CD4-positive, alpha-beta T cell treated with Interferon alpha-2 for 1 hour (primary cell): ENCODE data around the gene TPD52L1.
A peak's percentile ranks its signal among the peaks of the same experiment; 100 is the strongest.
"Not testable (repeated sequence)": the region's sequence is repeated elsewhere in the genome, so short reads cannot be mapped to it uniquely, and the experiment has no call there.

ENCODE experiments used
- DNase-seq, 2 donors: peaks; one replicate each; pipeline ENCODE4 v3.0.0-alpha.2; 2020 to 2022

Gene TPD52L1

DNA sequence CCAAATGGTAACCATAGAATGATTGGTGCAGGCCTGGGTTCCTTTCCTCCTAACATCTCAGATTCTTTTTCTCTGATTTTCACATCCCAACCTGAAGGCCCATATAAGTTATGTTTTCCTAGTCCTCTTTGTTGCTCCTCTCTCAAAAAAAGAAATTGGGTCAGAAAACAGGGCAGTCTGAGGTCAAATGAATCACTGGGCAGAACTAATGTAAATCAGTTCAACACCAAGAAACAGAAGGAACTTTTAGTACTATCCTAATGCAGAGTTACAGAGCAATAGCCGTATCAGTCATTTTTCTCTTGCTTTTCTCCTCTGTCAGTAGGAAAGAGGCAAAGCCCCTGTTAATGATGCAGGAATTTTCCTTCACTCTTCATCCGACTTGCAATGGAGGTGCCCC lies 11.0 kb upstream of the TPD52L1 start:
- DNase-seq = no peak

DNA sequence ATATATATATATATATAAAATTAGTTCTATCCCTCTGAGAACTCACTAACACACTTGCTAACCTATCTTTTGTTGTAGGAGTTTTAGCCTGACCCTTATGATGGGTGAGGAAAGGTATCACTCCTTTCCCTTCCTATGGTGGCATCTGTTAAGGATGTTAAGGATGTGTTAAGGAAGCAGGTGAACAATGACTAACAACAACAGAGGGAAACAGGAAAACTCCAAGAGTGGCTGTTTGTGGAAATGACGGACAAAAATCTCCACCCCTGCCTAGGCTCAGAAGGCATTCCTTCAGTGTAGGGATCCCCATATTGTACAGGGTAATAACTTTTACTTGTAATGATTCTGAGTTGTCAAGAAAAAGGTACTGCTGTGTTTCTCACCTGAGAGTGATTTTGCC lies 8.8 kb upstream of the TPD52L1 start:
- DNase-seq = no peak

DNA sequence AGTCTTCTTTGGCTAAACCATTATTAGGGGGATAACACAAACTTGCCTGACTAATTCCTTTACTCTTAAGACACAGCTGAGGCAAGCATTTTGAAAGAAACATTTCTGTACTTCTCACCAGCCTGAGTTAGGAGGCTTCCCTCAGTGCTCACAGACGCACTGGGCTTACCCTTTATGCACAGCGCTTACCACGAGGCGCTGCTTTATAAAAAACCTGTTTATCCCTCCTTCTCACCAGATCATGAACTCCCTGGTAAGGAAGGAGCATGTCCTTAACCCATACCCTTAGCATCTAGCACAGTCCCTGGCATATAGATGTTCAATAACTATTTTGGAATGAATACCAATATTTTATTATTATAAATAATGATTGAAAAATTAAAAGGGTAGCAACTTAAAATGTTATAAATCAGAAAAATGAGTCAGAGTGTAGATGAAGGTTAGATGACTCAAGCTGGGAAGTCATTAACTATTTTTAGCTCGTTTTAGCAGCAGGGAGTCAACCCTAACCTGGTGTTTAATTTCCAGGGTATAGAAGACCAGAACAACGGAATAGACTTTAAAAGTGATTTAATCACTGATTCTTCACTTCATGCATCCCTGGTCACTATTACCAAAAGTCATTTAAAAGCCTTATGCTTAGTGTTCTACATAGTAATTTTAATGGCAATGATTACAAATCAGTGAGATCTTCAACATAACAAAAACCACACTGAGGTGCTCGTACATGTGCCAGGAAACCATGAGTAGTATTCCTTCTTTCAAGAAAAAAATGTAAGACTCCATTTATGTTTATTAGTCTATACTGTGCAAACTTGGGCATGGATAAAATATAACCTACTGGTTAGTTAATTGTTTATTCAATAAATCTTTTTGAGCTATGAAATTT lies 4.1 kb upstream of the TPD52L1 start:
- no peak for DNase-seq

DNA sequence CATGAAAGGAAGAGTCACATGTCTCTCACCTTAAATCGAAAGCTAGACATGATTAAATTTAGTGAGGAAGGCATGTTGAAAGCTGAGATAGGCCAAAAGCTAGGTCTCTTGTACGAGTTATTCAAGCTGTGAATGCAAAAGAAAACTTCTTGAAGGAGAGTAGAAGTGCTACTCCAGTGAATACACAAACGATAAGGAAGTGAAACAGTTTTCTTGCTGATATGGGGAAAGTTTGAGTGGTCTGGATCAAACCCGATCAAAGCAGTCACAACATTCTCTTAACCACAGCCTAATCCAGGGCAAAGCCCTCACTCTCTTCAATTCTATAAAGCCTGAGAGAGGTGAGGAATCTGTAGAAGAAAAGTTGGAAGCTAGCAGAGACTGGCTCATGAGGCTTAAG lies 1.9 kb upstream of the TPD52L1 start:
- no peak for DNase-seq

DNA sequence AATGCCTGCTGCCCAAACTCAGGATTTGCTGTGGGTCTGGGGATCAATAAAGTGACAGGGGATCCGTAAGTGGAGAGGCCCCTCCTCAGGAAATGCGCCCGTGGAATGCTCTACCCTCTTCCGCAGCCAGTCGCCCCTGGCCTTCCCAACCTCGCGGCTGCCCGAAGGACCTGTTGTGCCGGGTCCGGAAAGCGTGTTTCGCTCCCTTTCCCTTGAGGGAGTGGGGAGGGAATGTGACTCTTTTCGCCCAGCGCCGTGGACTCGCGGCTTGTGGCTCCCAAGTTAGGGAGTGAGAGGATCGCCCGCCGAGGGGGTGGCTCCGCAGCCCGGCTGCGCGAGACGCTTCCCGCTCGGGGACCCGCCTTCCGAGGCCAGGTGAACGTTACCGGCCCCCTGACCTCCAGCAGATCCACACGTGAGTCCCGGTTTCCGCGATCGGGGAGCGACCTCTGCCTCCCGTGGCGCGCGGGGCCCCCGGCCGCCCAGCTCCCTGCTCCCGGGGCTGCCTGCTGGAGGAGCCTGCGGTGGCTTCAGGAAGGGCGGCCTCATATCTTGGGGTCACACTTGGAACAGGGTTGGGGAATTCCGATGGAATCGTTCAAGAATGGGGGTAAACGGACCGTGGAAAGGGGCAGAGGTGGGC lies 666 bp downstream of the TPD52L1 start:
- DNase-seq = no peak

DNA sequence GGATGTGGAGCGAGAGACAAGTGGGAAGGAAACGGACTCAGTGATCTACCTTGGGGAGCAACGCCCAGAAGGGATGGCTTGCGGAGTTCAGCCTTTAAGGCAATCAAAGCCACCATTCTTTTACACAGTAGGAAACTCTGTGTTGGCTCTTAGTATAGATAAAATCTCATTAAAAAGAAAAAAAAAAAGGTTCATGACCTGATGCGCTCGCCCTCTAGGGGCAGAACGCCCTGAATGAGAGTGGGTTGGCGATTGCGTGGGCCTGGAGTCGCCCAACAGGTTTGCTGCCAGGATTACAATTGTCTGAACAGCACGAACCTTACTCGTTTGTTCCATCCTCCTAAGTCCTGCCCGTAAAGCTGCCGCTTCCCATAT lies 1.2 kb downstream of the TPD52L1 start:
- peak in 1 of 2 donors; percentile 25 for DNase-seq

DNA sequence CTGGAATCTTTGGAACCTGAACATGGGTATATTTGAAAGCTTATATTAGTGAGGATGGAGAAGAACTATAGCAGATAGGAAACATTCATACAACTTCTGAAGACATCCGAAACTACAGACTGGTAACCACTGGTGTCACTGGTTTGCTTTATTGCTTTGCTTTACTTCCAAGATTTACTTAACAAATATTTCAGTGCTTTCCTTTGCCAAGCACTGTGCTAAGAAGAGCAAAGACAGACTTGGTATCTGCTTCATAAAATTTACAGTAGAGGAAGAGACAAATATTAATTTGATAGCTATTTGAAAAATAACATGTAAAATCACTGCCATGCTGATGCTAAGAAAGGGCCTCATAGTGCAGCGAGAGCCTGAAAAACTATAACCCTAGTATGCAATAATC lies 1.8 kb downstream of the TPD52L1 start:
- no peak for DNase-seq

DNA sequence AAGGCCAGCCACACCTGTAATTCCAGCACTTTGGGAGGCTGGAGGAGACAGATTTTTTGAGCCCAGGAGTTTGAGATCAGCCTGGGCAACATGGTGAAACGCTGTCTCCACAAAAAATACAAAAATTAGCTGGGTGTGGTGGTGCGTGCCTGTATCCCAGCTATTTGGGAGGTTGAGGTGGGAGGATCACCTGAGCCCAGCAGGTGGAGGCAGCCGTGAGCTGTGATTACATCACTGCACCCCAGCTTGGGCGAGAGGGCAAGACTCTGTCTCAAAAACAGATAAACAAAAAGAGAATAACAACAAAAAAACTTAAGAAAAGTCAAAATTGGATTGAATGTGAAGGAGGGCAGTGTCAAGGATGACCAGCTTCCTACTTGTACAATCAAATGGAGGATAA lies 2.9 kb downstream of the TPD52L1 start:
- DNase-seq = no peak

DNA sequence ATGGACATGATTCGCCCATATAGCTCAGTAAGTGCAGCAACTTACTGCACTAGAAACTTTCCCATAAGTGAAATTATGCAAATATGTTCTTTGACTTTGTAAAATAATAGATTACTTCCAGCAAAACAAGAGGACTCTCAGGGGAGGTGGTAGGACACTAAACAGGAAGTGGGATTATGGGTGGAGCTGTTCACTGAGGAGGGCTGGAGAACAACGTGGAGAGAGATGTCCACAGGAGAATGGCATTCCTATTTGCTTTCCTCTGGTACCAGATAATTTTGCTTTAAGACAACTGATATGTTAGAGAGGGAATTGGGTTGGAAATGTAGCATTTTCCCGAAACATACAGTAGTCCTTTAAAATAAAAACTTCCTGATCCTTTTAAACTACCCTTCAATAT lies 3.7 kb downstream of the TPD52L1 start:
- DNase-seq = no peak

DNA sequence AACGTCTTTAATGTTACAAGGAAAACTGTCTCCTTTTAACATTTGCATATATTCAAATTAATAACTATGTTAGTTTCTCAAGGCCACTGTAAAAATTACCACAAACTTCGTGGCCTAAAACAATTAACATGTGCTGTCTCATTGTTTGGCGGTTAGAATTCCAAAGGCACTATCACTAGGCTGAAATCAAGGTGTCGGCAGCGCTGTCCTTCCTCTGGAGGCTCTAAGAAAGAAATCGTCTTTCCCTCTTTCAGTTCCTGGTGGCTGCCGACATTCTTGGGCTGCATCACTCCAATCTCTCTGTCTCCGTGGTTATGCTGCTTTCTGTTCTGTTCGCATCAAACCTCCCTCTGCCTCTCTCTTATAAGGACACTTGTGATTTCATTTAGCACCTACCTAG lies 4.2 kb downstream of the TPD52L1 start:
- DNase-seq = no peak

DNA sequence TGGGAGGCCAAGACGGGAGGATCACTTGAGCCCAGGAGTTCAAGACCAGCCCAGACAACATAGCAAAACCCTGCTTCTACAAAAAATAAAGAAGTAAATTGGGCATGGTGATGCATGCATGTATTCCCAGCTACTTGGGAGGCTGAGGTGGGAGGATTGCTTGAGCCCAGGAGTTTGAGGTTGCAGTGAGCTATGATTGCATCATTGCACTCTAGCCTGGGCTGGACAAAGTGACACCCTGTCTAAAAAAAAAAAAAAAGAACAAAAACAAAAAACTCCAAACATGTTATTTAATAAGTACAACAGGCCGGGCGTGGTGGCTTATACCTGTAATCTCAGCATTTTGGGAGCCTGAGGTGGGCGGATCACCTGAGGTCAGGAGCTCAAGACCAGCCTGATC lies 9.8 kb downstream of the TPD52L1 start:
- DNase-seq = not testable (repeated sequence)

DNA sequence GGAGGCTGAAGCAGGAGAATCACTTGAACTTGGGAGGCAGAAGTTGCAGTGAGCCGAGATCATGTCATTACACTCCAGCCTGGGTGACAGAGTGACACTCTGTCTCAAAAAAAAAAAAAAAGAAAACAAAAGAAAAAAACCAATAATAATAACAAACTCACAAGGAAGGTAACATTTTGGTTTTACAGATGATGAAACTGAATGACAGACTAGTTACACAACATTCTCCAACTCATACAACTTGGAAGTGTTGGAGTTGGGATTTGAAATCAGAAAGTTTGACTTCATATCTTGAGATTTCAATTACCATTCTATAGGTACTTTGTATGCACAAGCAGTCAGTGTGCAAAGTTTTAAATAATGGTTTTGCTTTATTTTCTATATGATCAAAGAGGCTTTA lies 10.2 kb downstream of the TPD52L1 start:
- no peak for DNase-seq

DNA sequence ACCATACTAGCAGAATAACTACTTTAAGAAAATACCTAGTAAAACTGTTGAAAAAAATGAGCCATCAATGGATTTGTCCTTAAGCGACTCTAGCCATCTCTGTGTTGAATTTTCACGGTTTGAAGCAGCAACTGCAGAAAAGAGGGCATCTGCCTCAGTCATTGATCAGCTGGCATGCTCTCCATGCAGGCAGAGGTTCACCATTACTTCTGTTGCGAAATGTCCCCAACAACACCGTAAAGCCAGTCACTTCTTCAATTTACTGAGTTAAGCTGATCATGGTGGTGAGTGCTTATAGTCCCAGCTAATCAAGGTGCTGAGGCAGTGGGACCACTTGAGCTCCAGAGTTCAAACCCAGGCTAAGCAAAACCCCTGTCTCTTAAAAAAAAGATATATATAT lies 11.1 kb downstream of the TPD52L1 start:
- no peak for DNase-seq

DNA sequence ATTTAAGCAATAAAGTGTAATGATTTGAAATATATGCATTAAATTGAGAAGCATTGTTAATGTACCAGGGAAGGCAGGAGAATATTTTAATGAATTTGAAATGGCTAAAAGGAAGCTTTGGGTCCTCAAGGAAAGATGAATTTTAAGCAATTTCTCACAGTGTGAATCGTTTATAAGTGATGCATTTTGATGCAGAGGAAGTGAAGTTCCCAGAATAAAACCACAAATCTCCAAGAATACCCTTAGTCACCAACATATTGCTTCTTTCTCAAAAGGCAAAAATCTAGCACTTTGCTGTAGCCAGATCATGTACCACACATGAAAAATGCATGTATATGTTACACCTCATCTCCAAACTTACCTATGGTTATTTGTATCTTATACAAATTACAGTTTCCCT lies 11.7 kb downstream of the TPD52L1 start:
- no peak for DNase-seq

DNA sequence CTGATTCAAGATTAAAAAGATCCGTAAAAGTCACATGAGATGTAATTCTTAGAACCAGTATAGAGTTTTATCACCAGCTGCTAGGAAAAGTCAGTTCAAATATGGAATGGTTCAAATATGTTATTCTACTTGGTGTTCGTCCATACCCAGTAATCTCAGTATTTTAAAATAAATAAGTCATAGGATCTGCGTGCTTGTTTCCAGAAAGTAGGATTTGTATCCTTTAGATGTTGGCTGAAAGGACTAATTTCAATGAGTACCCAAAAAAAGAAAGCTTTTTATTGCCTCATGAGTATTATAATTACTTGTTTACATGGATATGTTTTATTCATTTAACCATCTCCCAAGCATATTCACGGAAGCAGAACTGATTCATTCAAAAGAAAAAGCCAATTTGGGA lies 12.2 kb downstream of the TPD52L1 start:
- DNase-seq = no peak

DNA sequence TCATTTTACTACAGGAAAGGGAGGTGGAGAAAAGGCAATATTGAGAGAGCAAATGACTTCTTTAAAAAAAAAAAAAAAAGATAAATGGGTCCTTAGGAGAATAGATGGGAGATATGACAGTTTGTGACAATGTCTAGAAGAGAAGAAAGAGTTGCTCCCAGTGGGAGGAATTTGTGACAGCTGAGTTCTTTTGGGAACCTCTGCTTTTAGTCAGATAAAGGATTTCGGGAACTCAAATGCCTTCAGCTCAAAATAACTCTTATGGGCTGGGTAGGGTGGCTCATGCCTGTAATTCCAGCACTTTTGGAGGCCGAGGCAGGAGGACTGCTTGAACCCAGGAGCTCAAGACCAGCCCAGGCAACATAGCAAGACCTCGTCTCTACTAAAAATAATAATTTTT lies 13.1 kb downstream of the TPD52L1 start:
- no peak for DNase-seq

DNA sequence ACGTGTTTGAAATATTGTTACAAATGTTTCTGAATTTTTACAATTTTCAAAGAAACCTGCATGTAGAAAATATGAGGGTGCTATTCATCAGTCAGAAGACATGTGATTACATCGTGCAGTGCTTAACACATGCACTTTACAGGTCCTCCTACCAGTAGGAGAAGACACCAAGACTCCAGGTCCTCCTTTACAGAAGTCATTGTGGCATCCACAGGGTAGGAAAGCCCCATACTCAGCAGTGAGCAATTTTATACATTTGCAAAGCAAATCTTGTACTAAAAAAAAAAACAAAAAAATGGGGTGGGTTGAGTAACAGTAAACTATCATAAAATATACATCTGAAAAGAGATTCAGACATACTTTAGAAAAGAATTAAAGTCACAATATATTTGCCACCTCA lies 14.0 kb downstream of the TPD52L1 start:
- no peak for DNase-seq

DNA sequence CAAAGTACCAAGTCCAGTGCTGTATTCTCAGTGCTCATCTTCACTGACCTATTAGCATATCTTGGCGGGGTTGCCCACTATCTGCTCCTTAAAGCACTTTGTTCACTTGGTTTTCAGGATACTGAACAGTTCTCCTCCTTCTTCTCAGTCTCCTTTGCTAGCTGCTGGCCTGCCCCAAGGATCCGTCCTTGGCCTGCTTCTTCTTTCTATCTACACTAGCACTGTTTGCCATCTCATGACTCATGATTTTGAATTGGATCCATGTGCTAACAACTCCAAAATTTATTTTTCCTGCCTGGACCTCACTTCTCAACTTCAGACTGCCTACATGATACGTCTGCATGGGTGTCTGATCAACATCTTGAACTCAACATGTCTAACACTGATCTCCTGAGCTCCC lies 15.5 kb downstream of the TPD52L1 start:
- DNase-seq = no peak

DNA sequence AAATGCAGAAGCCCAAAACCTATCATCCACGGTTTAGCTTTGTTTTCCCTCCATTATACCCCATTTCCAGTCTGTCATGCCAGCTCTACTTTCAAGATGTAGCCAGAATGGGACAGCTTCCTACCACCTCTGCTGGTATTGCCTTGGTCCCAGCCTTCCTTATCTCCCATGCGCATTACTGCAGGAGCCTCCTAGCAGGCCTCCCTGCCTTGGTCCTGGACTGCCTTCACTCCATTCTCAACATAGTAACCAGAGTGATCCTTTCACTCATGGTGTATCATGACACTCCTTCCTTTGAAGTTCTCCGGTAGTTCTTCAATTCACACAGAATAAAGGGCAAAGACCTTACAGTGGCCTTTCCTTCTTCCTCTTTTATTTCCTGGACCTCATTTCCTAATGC lies 15.9 kb downstream of the TPD52L1 start:
- DNase-seq = no peak

DNA sequence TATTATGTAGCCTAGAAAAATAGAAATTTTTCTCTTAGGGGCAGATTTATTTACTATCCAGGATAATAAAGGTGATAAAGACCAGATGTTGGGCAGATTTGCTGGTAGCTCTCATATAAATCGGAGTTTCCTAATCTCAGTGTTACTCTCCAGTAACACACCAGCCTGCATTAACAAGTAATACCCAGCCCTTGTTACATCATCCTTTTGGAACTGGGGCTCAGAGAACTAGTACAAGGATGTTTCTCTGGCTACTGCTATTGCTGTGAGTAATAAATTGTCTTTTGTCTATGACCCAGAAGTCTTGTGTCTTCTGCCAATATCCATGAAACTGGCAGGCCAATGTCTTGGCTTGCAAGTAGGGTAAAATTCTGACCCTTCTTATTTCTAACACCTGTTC lies 16.8 kb downstream of the TPD52L1 start:
- no peak for DNase-seq

DNA sequence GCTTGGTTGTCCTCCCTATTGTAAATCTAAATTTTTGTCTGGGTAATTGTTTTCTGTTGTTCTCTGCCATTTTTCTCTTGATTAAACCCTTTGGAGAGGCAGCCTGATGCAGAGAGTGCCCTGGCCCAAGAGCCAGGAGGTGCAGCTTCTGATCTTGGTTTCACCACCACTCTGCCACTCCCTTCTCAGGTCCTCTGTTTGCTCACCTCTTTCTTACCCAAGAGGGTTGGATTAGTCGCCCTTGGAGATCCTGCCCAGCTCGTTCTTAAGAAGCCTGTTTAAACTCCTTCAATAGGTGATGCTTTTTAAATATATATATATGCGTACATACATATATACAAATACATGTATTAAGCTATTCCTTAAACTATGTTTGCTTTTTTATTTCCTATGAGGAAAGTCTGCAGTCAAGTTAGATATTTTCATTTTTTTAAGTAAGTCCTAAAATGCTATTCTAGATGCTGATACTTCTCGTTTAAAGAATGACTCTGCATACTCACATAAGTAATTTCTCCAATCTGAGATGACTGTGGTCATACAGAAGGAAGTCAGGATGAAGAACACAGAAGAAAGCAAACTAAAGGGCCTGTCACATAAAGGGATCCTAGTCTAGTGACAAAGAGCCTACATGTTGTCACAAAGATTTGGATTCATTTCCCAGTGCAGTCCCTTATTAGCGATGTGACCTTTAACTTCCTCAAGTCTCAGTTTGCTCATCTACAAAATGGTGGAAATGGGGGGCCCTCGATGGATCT lies 19.9 kb downstream of the TPD52L1 start:
- no peak for DNase-seq

DNA sequence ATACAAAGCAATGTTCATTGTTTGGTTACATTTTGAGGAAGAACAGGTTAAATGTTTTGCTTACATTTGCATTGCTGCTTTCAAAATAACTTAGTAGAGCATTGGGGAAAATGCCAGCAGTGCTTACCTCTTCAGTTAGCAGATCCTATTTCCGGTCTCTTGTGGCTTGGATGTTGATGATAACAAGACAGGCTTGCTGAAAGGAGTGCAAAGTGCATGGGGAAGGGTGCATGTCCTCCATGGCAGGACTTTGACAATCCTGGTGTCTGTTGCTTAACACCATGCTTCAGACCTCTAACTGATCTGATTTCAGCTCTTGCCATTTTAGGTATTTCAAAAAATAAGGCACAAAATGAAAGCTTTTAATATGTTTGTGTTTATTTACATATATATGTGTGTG lies 21.1 kb downstream of the TPD52L1 start:
- DNase-seq = no peak

DNA sequence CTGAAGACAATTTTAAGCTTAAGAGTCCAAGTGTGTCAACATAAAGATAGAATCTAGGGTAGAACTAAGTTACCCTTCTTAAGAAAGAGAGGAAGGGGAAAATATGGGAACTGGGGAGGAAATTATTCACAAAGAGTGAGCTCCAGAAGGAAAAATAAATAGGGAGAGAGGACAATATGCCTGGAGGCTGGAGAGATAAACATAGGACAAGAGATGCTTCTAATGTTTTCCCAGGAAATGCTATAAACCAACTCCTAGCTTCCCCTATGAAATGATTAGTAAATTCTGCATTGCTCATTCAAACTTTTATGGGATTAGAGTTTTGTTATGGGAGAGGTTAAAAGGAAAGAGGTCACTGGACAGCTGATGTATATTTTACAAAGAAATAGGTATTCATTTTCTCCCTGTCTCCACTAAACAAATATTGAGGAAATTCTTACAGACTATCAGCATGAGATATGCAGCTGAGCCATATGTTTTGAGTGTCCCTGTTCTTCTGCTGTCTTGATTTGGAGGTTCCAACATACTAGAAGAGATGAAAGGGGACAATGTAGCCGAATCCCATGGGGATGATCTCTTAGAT lies 22.0 kb downstream of the TPD52L1 start:
- DNase-seq = no peak
